ENCODE results near the gene HEXIM2. TPM values are rescaled to one million over a fixed set of nuclear protein-coding genes. Genes with fewer than 3 reads are reported as not detected.

HEXIM2 gene
- total RNA-seq, 1 experiment from 2014 or later = 12.5 TPM

DNA sequence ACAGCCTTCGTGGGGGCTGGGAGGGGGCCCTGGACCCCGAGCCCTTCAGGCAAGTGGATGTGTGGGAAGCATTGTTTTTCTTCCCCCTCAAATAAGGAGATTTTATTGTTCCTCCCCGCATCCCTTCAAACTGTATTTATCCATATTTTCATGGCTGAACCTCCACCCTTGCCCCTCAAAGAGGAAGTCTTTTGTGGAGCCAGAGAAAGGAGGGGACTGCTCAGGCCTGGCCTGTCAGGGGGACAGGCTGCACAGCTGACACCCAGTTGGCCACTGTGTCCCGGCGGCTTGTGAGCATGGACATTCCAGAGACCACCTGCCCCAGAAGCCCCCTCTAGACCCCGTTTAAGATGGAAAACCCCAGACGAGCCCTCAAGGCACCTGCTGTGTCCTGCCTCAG, 15.9 kb downstream of the HEXIM2 start:
- Mint-ChIP-seq H3K9me3 (no peaks in the 10 kb centered on the region), H3K4me1 (peaks cover 5 to 16% of the 10 kb centered on the region in 2 experiments), H3K36me3 (ENCODE audit: insufficient read depth in 1 of 3, low read depth in 3 of 3) (no peaks in the 10 kb centered on the region; a peak in 1 of 7 replicates), H3K4me3 (no peak overlapping the region), H3K27ac (peak overlapping the region in 1 of 3 experiments; percentile 65; a peak in 1 of 7 replicates), H3K27me3 (ENCODE audit: low read depth) (no peaks in the 10 kb centered on the region; the same call in 1 of the 2 replicates)
- Histone ChIP-seq H2BK120ac (ENCODE audit: low read depth, low read length, poor library complexity, severe bottlenecking) (no peak overlapping the region), H3K23me2 (ENCODE audit: insufficient read length, low read depth, low read length, poor library complexity, severe bottlenecking) (no peaks in the 10 kb centered on the region), H3K23ac (ENCODE audit: insufficient read length, low read depth, low read length) (no peak overlapping the region), H4K5ac (ENCODE audit: insufficient read length, low read depth, low read length) (no peak overlapping the region), H3T11ph (ENCODE audit: low read length) (no peak overlapping the region), H3K27ac (ENCODE audit: insufficient read length, low read depth, low read length) (no peak overlapping the region), H2BK15ac (ENCODE audit: low read depth, low read length) (no peak overlapping the region), H3K9ac (ENCODE audit: extremely low read depth, insufficient read length, low read length) (no peak overlapping the region), H3K4me2 (ENCODE audit: insufficient read depth, insufficient read length, low read length) (no peak overlapping the region), H2BK20ac (ENCODE audit: low read depth, low read length, poor library complexity, severe bottlenecking) (no peak overlapping the region), H3K79me2 (ENCODE audit: insufficient read depth, low read length) (no peaks in the 10 kb centered on the region), H4K20me1 (ENCODE audit: control insufficient read depth, insufficient read depth, insufficient read length) (no peaks in the 10 kb centered on the region), H3K4ac (ENCODE audit: low read depth, low read length) (no peak overlapping the region), H3K4me1 (ENCODE audit: insufficient read depth, low read length) (no peaks in the 10 kb centered on the region; the same call in 1 of the 2 replicates), H2AK5ac (ENCODE audit: insufficient read length, low read length) (no peak overlapping the region), H3K79me1 (ENCODE audit: insufficient read depth, low read depth, low read length, poor library complexity, severe bottlenecking) (no peaks in the 10 kb centered on the region), H3K56ac (ENCODE audit: insufficient read length, low read depth, low read length) (no peak overlapping the region), H2BK5ac (ENCODE audit: insufficient read length, low read length) (no peak overlapping the region), H2AFZ (ENCODE audit: low read length) (no peak overlapping the region), H4K8ac (replicated peaks; ENCODE audit: insufficient read length, low read depth, low read length) (no peak overlapping the region), H3K27me3 (ENCODE audit: insufficient read depth, low read length) (no peaks in the 10 kb centered on the region), H4K91ac (ENCODE audit: insufficient read length, low read depth, low read length) (no peak overlapping the region), H2BK12ac (ENCODE audit: insufficient read length, low read depth, low read length) (no peak overlapping the region), H3K9me3 (ENCODE audit: control insufficient read depth, low read depth, low read length) (no peaks in the 10 kb centered on the region), H3K18ac (ENCODE audit: insufficient read length, low read depth, low read length) (no peak overlapping the region), H3K14ac (ENCODE audit: insufficient read depth, low read length) (no peak overlapping the region)
- no peak for DNase-seq
- no CpG with 5 or more reads among the region's 7 CpGs for WGBS (ENCODE audit: extremely low coverage, insufficient read length, low lambda C conversion rate)
- TF ChIP-seq, protein P1, sequence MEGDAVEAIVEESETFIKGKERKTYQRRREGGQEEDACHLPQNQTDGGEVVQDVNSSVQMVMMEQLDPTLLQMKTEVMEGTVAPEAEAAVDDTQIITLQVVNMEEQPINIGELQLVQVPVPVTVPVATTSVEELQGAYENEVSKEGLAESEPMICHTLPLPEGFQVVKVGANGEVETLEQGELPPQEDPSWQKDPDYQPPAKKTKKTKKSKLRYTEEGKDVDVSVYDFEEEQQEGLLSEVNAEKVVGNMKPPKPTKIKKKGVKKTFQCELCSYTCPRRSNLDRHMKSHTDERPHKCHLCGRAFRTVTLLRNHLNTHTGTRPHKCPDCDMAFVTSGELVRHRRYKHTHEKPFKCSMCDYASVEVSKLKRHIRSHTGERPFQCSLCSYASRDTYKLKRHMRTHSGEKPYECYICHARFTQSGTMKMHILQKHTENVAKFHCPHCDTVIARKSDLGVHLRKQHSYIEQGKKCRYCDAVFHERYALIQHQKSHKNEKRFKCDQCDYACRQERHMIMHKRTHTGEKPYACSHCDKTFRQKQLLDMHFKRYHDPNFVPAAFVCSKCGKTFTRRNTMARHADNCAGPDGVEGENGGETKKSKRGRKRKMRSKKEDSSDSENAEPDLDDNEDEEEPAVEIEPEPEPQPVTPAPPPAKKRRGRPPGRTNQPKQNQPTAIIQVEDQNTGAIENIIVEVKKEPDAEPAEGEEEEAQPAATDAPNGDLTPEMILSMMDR (conservative IDR thresholded peaks at IDR 0.05) = no peak
